GM23338 (cell line): ENCODE data around the gene USP5. TPM values are rescaled to one million over a fixed set of nuclear protein-coding genes. Genes with fewer than 3 reads are reported as not detected.

Experiments used
- ATAC-seq: fragments of 200-7000 bp; cut with Tn5 transposase; 3 replicates; pipeline ENCODE4 v1.9.1; 2020
- DNase-seq: peaks from one replicate; pipeline ENCODE4 v3.0.0-alpha.2; 2015; ENCODE audit warnings: low spot score
- H2AFZ ChIP-seq: fragments of 200-600 bp; sonication (generic); 2 replicates; pipeline ENCODE4 v1.8.0; 2016; ENCODE audit warnings: antibody characterized with exemption, mild to moderate bottlenecking, moderate library complexity
- H3F3A ChIP-seq: fragments of 200-600 bp; sonication (generic); replicated peaks from 2 replicates; pipeline ENCODE4 v1.8.0; 2017; ENCODE audit warnings: antibody characterized with exemption, mixed run types, low read depth
- H3K27ac ChIP-seq: fragments of 200-600 bp; sonication (generic); 2 replicates; pipeline ENCODE4 v1.6.1; 2016; ENCODE audit warnings: low read depth
- H3K27me3 ChIP-seq: fragments of 200-600 bp; sonication (generic); 2 replicates; pipeline ENCODE4 v1.8.0; 2016; ENCODE audit warnings: mild to moderate bottlenecking, mixed run types, moderate library complexity; ENCODE audit not compliant: insufficient read depth
- H3K36me3 ChIP-seq: fragments of 200-600 bp; sonication (generic); 2 replicates; pipeline ENCODE4 v1.8.0; 2016; ENCODE audit warnings: mild to moderate bottlenecking; ENCODE audit not compliant: insufficient read depth
- H3K4me1 ChIP-seq: fragments of 200-600 bp; sonication (generic); 2 replicates; pipeline ENCODE4 v1.8.0; 2016; ENCODE audit warnings: mild to moderate bottlenecking, moderate library complexity; ENCODE audit not compliant: insufficient read depth
- H3K4me2 ChIP-seq: fragments of 200-600 bp; sonication (generic); 2 replicates; pipeline ENCODE4 v1.7.1; 2017; ENCODE audit warnings: mixed run types
- H3K4me3 ChIP-seq: fragments of 200-600 bp; sonication (generic); 2 replicates; pipeline ENCODE4 v1.6.1; 2016; ENCODE audit warnings: mixed run types
- H3K79me2 ChIP-seq: fragments of 200-600 bp; sonication (generic); replicated peaks from 2 replicates; pipeline ENCODE4 v1.8.0; 2017; ENCODE audit warnings: mild to moderate bottlenecking; ENCODE audit not compliant: insufficient read depth
- H3K9me2 ChIP-seq: fragments of 200-600 bp; sonication (generic); 2 replicates; pipeline ENCODE4 v1.8.0; 2017; ENCODE audit not compliant: insufficient read depth
- H4K20me1 ChIP-seq: fragments of 200-600 bp; sonication (generic); replicated peaks from 2 replicates; pipeline ENCODE4 v1.8.0; 2017; ENCODE audit warnings: mild to moderate bottlenecking; ENCODE audit not compliant: insufficient read depth
- H3K27ac Mint-ChIP-seq: 2 replicates; pipeline ENCODE4 v1.8.0; 2020; ENCODE audit warnings: inconsistent platforms, mild to moderate bottlenecking, moderate library complexity, mixed read lengths
- H3K27me3 Mint-ChIP-seq: 3 replicates; pipeline ENCODE4 v1.8.0; 2022; ENCODE audit warnings: low read depth, mild to moderate bottlenecking, moderate library complexity, mixed read lengths, inconsistent platforms; ENCODE audit not compliant: insufficient read depth, poor library complexity
- H3K36me3 Mint-ChIP-seq: 3 replicates; pipeline ENCODE4 v1.8.0; 2021; ENCODE audit warnings: low read depth, mild to moderate bottlenecking, inconsistent platforms, moderate library complexity, mixed read lengths
- H3K4me1 Mint-ChIP-seq: 3 replicates; pipeline ENCODE4 v1.8.0; 2020; ENCODE audit warnings: mild to moderate bottlenecking, inconsistent platforms, mixed read lengths
- H3K4me3 Mint-ChIP-seq: 3 replicates; pipeline ENCODE4 v1.8.0; 2021; ENCODE audit warnings: moderate library complexity, mild to moderate bottlenecking, inconsistent platforms, mixed read lengths
- H3K9me3 Mint-ChIP-seq: 3 replicates; pipeline ENCODE4 v1.8.0; 2020; ENCODE audit warnings: moderate library complexity, mild to moderate bottlenecking, inconsistent platforms, mixed read lengths
- JUNB ChIP-seq: IDR thresholded peaks from one replicate; pipeline ENCODE4 v1.6.1; 2016; ENCODE audit warnings: antibody characterized with exemption; ENCODE audit not compliant: unreplicated experiment
- NANOG ChIP-seq: IDR thresholded peaks from 2 replicates; pipeline ENCODE4 v1.6.1; 2016; ENCODE audit warnings: antibody characterized with exemption, borderline replicate concordance
- STAT1 ChIP-seq: IDR thresholded peaks from one replicate; pipeline ENCODE4 v1.6.1; 2016; ENCODE audit warnings: antibody characterized with exemption; ENCODE audit not compliant: unreplicated experiment
- polyA plus RNA-seq: library from polyadenylated mRNA; unstranded; fragments of >200 nt; fragmentation: Nextera tagmentation; extraction: Ambion mirVana; gene quantifications from 2 replicates; pipeline ENCODE4 v1.2.1, GENCODE V29; 2016
- total RNA-seq: library from RNA; depleted of rRNA; stranded (reverse); fragments of >200 nt; shearing (Covaris generic); gene quantifications from 2 replicates; pipeline ENCODE4 v1.2.3, GENCODE V29; 2014
- TF ChIP-seq, protein P1 (sequence below): fragments of 250-450 bp; sonication (Bioruptor Pico); IDR thresholded peaks from 2 replicates; pipeline ENCODE4 v1.5.0; 2020; ENCODE audit warnings: mild to moderate bottlenecking, moderate library complexity
- TF ChIP-seq, protein P2 (sequence below), 2 experiments: fragments of 200-600 bp in 1 of 2; sonication (generic) in 1 of 2; conservative IDR thresholded peaks; 2 replicates each; pipeline versions ENCODE4 v1.5.1 to v1.6.1; 2016 to 2017; ENCODE audit warnings: antibody characterized with exemption in 2 of 2, low read depth in 2 of 2, mild to moderate bottlenecking in 2 of 2, moderate library complexity in 1 of 2
- TF ChIP-seq, protein P3 (sequence below): IDR thresholded peaks from one replicate; pipeline ENCODE4 v1.6.1; 2018; ENCODE audit warnings: antibody characterized with exemption; ENCODE audit not compliant: unreplicated experiment

USP5 gene
- total and polyA plus RNA-seq, 2 experiments from 2014 or later, result 35.1 to 109 TPM

DNA sequence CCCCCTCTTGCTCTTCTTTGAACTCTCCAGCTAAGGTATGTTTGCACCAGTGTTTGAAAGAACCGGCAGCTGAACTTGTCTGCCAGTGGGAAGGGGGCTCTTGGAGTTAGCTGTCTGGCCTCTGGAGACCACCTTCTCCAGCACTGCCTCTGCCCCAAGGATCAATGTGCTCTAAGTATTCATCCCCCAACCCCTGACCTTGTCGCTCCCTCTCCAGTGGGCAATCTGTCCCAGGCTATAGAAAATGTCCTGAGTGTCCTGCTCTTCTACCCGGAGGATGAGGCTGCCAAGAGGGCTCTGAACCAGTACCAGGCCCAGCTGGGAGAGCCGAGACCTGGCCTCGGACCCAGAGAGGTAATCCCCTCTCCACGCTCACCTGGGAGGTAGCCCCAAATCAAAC, 21.0 kb upstream of the USP5 start (continued):
- TF ChIP-seq, protein P1, sequence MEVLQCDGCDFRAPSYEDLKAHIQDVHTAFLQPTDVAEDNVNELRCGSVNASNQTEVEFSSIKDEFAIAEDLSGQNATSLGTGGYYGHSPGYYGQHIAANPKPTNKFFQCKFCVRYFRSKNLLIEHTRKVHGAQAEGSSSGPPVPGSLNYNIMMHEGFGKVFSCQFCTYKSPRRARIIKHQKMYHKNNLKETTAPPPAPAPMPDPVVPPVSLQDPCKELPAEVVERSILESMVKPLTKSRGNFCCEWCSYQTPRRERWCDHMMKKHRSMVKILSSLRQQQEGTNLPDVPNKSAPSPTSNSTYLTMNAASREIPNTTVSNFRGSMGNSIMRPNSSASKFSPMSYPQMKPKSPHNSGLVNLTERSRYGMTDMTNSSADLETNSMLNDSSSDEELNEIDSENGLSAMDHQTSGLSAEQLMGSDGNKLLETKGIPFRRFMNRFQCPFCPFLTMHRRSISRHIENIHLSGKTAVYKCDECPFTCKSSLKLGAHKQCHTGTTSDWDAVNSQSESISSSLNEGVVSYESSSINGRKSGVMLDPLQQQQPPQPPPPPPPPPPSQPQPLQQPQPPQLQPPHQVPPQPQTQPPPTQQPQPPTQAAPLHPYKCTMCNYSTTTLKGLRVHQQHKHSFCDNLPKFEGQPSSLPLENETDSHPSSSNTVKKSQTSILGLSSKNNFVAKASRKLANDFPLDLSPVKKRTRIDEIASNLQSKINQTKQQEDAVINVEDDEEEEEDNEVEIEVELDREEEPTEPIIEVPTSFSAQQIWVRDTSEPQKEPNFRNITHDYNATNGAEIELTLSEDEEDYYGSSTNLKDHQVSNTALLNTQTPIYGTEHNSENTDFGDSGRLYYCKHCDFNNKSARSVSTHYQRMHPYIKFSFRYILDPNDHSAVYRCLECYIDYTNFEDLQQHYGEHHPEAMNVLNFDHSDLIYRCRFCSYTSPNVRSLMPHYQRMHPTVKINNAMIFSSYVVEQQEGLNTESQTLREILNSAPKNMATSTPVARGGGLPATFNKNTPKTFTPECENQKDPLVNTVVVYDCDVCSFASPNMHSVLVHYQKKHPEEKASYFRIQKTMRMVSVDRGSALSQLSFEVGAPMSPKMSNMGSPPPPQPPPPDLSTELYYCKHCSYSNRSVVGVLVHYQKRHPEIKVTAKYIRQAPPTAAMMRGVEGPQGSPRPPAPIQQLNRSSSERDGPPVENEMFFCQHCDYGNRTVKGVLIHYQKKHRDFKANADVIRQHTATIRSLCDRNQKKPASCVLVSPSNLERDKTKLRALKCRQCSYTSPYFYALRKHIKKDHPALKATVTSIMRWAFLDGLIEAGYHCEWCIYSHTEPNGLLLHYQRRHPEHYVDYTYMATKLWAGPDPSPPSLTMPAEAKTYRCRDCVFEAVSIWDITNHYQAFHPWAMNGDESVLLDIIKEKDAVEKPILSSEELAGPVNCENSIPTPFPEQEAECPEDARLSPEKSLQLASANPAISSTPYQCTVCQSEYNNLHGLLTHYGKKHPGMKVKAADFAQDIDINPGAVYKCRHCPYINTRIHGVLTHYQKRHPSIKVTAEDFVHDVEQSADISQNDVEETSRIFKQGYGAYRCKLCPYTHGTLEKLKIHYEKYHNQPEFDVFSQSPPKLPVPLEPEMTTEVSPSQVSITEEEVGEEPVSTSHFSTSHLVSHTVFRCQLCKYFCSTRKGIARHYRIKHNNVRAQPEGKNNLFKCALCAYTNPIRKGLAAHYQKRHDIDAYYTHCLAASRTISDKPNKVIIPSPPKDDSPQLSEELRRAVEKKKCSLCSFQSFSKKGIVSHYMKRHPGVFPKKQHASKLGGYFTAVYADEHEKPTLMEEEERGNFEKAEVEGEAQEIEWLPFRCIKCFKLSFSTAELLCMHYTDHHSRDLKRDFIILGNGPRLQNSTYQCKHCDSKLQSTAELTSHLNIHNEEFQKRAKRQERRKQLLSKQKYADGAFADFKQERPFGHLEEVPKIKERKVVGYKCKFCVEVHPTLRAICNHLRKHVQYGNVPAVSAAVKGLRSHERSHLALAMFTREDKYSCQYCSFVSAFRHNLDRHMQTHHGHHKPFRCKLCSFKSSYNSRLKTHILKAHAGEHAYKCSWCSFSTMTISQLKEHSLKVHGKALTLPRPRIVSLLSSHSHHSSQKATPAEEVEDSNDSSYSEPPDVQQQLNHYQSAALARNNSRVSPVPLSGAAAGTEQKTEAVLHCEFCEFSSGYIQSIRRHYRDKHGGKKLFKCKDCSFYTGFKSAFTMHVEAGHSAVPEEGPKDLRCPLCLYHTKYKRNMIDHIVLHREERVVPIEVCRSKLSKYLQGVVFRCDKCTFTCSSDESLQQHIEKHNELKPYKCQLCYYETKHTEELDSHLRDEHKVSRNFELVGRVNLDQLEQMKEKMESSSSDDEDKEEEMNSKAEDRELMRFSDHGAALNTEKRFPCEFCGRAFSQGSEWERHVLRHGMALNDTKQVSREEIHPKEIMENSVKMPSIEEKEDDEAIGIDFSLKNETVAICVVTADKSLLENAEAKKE (CRISPR knock-in tag), result no peak
- TF ChIP-seq JUNB, result no peak
- TF ChIP-seq NANOG, result no peak
- TF ChIP-seq, protein P2, sequence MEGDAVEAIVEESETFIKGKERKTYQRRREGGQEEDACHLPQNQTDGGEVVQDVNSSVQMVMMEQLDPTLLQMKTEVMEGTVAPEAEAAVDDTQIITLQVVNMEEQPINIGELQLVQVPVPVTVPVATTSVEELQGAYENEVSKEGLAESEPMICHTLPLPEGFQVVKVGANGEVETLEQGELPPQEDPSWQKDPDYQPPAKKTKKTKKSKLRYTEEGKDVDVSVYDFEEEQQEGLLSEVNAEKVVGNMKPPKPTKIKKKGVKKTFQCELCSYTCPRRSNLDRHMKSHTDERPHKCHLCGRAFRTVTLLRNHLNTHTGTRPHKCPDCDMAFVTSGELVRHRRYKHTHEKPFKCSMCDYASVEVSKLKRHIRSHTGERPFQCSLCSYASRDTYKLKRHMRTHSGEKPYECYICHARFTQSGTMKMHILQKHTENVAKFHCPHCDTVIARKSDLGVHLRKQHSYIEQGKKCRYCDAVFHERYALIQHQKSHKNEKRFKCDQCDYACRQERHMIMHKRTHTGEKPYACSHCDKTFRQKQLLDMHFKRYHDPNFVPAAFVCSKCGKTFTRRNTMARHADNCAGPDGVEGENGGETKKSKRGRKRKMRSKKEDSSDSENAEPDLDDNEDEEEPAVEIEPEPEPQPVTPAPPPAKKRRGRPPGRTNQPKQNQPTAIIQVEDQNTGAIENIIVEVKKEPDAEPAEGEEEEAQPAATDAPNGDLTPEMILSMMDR (conservative IDR thresholded peaks at IDR 0.05; ENCODE audit: low read depth in 2 of 2), result no peak

DNA sequence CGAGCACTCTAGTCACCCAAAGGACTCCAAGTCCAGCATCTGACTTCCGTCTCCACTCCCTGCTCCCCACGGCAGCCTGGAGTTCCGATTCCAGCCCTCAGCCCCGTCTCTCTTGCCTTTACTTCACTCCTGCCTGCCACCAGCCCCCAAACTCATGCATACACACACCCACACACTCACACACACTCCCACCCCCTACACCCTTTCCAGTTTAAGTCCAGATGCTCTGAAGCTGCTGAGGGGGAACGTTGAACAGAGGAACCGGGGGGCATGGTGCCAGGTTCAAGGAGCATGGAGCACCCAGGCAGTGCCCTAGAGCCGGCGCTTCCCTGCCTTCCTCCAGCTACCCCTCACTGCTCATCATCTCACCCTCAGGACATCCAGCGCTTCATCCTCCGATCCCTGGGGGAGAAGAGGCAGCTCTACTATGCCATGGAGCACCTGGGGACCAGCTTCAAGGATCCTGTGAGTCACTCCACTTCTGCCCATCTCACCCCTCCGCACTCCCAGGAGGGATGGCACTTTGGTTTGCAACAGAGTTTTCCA, 20.4 kb upstream of the USP5 start:
- no peak overlapping the region for H3K27ac Mint-ChIP-seq
- Histone ChIP-seq H3K4me1 (peaks cover 16% of the 10 kb centered on the region), H3K9me2 (no peaks in the 10 kb centered on the region), H3K27ac (no peak overlapping the region), H3K36me3 (peaks cover 3% of the 10 kb centered on the region; the same call in 1 of the 2 replicates), H3K27me3 (peaks cover 4% of the 10 kb centered on the region; the same call in 1 of the 2 replicates), H4K20me1 (peaks cover 3% of the 10 kb centered on the region; the same call in 1 of the 2 replicates), H3K4me2 (no peak overlapping the region), H3K79me2 (peaks cover 9% of the 10 kb centered on the region), H3F3A (peaks cover 27% of the 10 kb centered on the region), H2AFZ (no peak overlapping the region), H3K4me3 (no peak overlapping the region)
- no peak for ATAC-seq
- H3K27me3 Mint-ChIP-seq, result peaks cover 22% of the 10 kb centered on the region
- H3K36me3 Mint-ChIP-seq, result peaks cover 58% of the 10 kb centered on the region
- H3K9me3 Mint-ChIP-seq, result no peaks in the 10 kb centered on the region
- peaks cover 27% of the 10 kb centered on the region for H3K4me1 Mint-ChIP-seq
- no peak overlapping the region for H3K4me3 Mint-ChIP-seq
- DNase-seq, result no peak
- TF ChIP-seq, protein P3, sequence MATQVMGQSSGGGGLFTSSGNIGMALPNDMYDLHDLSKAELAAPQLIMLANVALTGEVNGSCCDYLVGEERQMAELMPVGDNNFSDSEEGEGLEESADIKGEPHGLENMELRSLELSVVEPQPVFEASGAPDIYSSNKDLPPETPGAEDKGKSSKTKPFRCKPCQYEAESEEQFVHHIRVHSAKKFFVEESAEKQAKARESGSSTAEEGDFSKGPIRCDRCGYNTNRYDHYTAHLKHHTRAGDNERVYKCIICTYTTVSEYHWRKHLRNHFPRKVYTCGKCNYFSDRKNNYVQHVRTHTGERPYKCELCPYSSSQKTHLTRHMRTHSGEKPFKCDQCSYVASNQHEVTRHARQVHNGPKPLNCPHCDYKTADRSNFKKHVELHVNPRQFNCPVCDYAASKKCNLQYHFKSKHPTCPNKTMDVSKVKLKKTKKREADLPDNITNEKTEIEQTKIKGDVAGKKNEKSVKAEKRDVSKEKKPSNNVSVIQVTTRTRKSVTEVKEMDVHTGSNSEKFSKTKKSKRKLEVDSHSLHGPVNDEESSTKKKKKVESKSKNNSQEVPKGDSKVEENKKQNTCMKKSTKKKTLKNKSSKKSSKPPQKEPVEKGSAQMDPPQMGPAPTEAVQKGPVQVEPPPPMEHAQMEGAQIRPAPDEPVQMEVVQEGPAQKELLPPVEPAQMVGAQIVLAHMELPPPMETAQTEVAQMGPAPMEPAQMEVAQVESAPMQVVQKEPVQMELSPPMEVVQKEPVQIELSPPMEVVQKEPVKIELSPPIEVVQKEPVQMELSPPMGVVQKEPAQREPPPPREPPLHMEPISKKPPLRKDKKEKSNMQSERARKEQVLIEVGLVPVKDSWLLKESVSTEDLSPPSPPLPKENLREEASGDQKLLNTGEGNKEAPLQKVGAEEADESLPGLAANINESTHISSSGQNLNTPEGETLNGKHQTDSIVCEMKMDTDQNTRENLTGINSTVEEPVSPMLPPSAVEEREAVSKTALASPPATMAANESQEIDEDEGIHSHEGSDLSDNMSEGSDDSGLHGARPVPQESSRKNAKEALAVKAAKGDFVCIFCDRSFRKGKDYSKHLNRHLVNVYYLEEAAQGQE, result no peak
- TF ChIP-seq STAT1, result no peak
- TF ChIP-seq, protein P2 (conservative IDR thresholded peaks at IDR 0.05; ENCODE audit: low read depth in 2 of 2), result no peak
